ENCODE data around the gene PEX10.

DNA sequence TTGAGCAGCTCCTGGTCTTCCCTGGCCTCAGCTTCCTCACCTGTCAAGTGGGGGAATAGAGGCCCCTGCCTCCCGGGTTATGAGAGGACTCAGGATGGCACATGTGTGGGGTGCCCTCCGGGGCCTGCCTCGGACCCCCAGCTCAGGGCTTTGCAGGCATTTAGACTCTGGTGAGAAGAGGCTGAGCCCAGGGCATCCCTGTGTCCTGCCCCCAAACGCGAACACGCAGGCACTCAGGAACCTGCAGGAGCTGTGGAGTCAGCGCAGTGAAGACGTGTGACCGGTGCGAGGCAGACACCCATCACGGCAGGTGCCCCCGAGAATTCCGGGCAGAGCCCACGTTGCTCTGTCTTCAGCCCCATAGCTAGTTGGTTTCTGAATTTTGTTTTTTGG lies 5.5 kb upstream of the PEX10 start:
- TF ChIP-seq, protein P1, sequence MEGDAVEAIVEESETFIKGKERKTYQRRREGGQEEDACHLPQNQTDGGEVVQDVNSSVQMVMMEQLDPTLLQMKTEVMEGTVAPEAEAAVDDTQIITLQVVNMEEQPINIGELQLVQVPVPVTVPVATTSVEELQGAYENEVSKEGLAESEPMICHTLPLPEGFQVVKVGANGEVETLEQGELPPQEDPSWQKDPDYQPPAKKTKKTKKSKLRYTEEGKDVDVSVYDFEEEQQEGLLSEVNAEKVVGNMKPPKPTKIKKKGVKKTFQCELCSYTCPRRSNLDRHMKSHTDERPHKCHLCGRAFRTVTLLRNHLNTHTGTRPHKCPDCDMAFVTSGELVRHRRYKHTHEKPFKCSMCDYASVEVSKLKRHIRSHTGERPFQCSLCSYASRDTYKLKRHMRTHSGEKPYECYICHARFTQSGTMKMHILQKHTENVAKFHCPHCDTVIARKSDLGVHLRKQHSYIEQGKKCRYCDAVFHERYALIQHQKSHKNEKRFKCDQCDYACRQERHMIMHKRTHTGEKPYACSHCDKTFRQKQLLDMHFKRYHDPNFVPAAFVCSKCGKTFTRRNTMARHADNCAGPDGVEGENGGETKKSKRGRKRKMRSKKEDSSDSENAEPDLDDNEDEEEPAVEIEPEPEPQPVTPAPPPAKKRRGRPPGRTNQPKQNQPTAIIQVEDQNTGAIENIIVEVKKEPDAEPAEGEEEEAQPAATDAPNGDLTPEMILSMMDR (IDR thresholded peaks at IDR 0.05): no peak
- TF ChIP-seq POLR2A (IDR thresholded peaks at IDR 0.05): no peak
